SK-N-SH (cell line): Measurements from ENCODE around the gene PDE8A. TPM values are rescaled to one million over a fixed set of nuclear protein-coding genes. Genes with fewer than 3 reads are reported as not detected.

Experiments
- CTCF ChIA-PET: fragments of 300-600, 350-600 bp; formaldehyde crosslinking; extraction: SDS; loops from one replicate; lab custom pipeline; 2021; lab: Yijun Ruan, JAX
- POLR2A ChIA-PET: fragments of 350-600 bp; sonication (Branson Sonifier 250); formaldehyde crosslinking; extraction: SDS; loops from one replicate; lab custom pipeline; 2020; ENCODE audit warnings: antibody characterized with exemption, inconsistent platforms; lab: Yijun Ruan, JAX
- DNase-seq: peaks from one replicate; pipeline ENCODE4 v3.0.0; 2012
- H2AFZ ChIP-seq: fragments of 200-600 bp; sonication (generic); 2 replicates; pipeline ENCODE4 v1.8.1; 2016; ENCODE audit warnings: antibody characterized with exemption, mild to moderate bottlenecking, low read depth
- H3F3A ChIP-seq: fragments of 200-600 bp; sonication (generic); replicated peaks from 2 replicates; pipeline ENCODE3; 2016; ENCODE audit warnings: antibody characterized with exemption, mild to moderate bottlenecking; ENCODE audit not compliant: insufficient read depth
- H3K27ac ChIP-seq, 2 experiments: fragments of 200-500 bp in 1 of 2; fragments of 200-600 bp in 1 of 2; sonication (Bioruptor generic) in 1 of 2; sonication (generic), shearing (Covaris generic) in 1 of 2; 2 replicates each; pipeline versions ENCODE4 v1.5.1 to v1.6.1; 2014 to 2016; ENCODE audit warnings: low read depth in 2 of 2, inconsistent platforms in 1 of 2, low read length in 1 of 2, mild to moderate bottlenecking in 1 of 2, mixed read lengths in 1 of 2
- H3K27me3 ChIP-seq: fragments of 200-600 bp; sonication (generic), shearing (Covaris generic); 2 replicates; pipeline ENCODE4 v1.6.1; 2016; ENCODE audit warnings: mixed run types; ENCODE audit not compliant: insufficient read depth
- H3K36me3 ChIP-seq, 2 experiments: fragments of 200-500 bp in 1 of 2; fragments of 200-600 bp in 1 of 2; sonication (Bioruptor generic) in 1 of 2; sonication (generic) in 1 of 2; replicated peaks in 1 of 2; 2 replicates each; pipeline versions ENCODE3 to v1.5.1; 2014 to 2016; ENCODE audit warnings: low read length in 1 of 2, mild to moderate bottlenecking in 1 of 2; ENCODE audit not compliant: insufficient read depth in 2 of 2, control insufficient read depth in 1 of 2
- H3K4me1 ChIP-seq, 2 experiments: fragments of 200-500 bp in 1 of 2; fragments of 200-600 bp in 1 of 2; sonication (Bioruptor generic) in 1 of 2; sonication (generic), shearing (Covaris generic) in 1 of 2; 2 replicates each; pipeline versions ENCODE4 v1.5.1 to v1.6.1; 2014 to 2016; ENCODE audit warnings: low read depth in 1 of 2, low read length in 1 of 2, mixed run types in 1 of 2; ENCODE audit not compliant: insufficient read depth in 2 of 2, control insufficient read depth in 1 of 2
- H3K4me2 ChIP-seq: fragments of 200-600 bp; sonication (generic), shearing (Covaris generic); 2 replicates; pipeline ENCODE4 v1.6.1; 2017; ENCODE audit warnings: mixed run types
- H3K4me3 ChIP-seq, 2 experiments: fragments of 200-500 bp in 1 of 2; fragments of 200-600 bp in 1 of 2; sonication (Bioruptor generic) in 1 of 2; sonication (generic), shearing (Covaris generic) in 1 of 2; 2 replicates each; pipeline versions ENCODE4 v1.5.1 to v1.8.1; 2014 to 2016; ENCODE audit warnings: low read depth in 2 of 2, inconsistent platforms in 1 of 2, low read length in 1 of 2, mild to moderate bottlenecking in 1 of 2, mixed read lengths in 1 of 2, moderate library complexity in 1 of 2
- H3K79me2 ChIP-seq: fragments of 200-600 bp; sonication (generic); 2 replicates; pipeline ENCODE4 v1.8.1; 2017; ENCODE audit warnings: mild to moderate bottlenecking; ENCODE audit not compliant: insufficient read depth
- H3K9ac ChIP-seq: fragments of 200-600 bp; sonication (generic); 2 replicates; pipeline ENCODE4 v1.6.1; 2017; ENCODE audit warnings: mixed run types
- H3K9me2 ChIP-seq: fragments of 200-600 bp; sonication (generic); 2 replicates; pipeline ENCODE4 v1.6.1; 2017; ENCODE audit warnings: mixed run types
- H3K9me3 ChIP-seq: fragments of 200-600 bp; sonication (generic); 2 replicates; pipeline ENCODE4 v1.6.1; 2017; ENCODE audit warnings: mixed run types, mild to moderate bottlenecking, moderate library complexity
- H4K20me1 ChIP-seq: fragments of 200-600 bp; sonication (generic); 2 replicates; pipeline ENCODE4 v1.6.1; 2017; ENCODE audit warnings: mild to moderate bottlenecking, mixed run types; ENCODE audit not compliant: insufficient read depth
- FOSL2 ChIP-seq: IDR thresholded peaks from 2 replicates; pipeline ENCODE4 v1.4.0; 2012; ENCODE audit warnings: low read depth, mild to moderate bottlenecking, moderate library complexity, borderline replicate concordance
- GABPA ChIP-seq: IDR thresholded peaks from 2 replicates; pipeline ENCODE4 v1.4.0; 2012; ENCODE audit warnings: low read depth, mild to moderate bottlenecking
- JUND ChIP-seq: IDR thresholded peaks from 2 replicates; pipeline ENCODE4 v1.4.0; 2012
- MEF2A ChIP-seq: IDR thresholded peaks from 2 replicates; pipeline ENCODE4 v1.4.0; 2012; ENCODE audit warnings: low read depth, borderline replicate concordance
- NRF1 ChIP-seq: IDR thresholded peaks from 2 replicates; pipeline ENCODE4 v1.6.1; 2012; ENCODE audit warnings: low read depth, mild to moderate bottlenecking, low read length
- POLR2AphosphoS5 ChIP-seq: IDR thresholded peaks from 2 replicates; pipeline ENCODE4 v1.6.1; 2012; ENCODE audit warnings: low read depth, low read length
- RCOR1 ChIP-seq: fragments of 150-350 bp; IDR thresholded peaks from 2 replicates; pipeline ENCODE4 v1.6.1; 2017; ENCODE audit warnings: antibody characterized with exemption, low read length
- RXRA ChIP-seq: IDR thresholded peaks from 2 replicates; pipeline ENCODE4 v1.4.0; 2012; ENCODE audit warnings: low read depth, mild to moderate bottlenecking, borderline replicate concordance
- SMC3 ChIP-seq: IDR thresholded peaks from 2 replicates; pipeline ENCODE4 v1.6.1; 2012; ENCODE audit warnings: low read depth, low read length, improper control_type of control experiment
- TAF1 ChIP-seq: IDR thresholded peaks from 2 replicates; pipeline ENCODE4 v1.6.1; 2012; ENCODE audit warnings: low read depth, mild to moderate bottlenecking, low read length, moderate library complexity, borderline replicate concordance
- TCF12 ChIP-seq: IDR thresholded peaks from 2 replicates; pipeline ENCODE4 v1.4.0; 2012
- YY1 ChIP-seq: IDR thresholded peaks from 2 replicates; pipeline ENCODE4 v1.4.0; 2012; ENCODE audit warnings: low read depth, mild to moderate bottlenecking
- WGBS: methylation state at CpG from one replicate; pipeline ENCODE4 v1.1.6; 2017; ENCODE audit warnings: low lambda C conversion rate; 5-methylcytosine and 5-hydroxymethylcytosine counted together
- polyA plus RNA-seq, 3 experiments: library from polyadenylated mRNA; depleted of rRNA; stranded (reverse); fragments of >200 nt; gene quantifications; 2 replicates each; pipeline ENCODE4 v1.2.3, GENCODE V29; 2012
- TF ChIP-seq, protein P1 (sequence below): fragments of 150-350 bp; IDR thresholded peaks from 2 replicates; pipeline ENCODE4 v1.6.1; 2017; ENCODE audit warnings: antibody characterized with exemption, low read length, low read depth, borderline replicate concordance
- TF ChIP-seq, protein P2 (sequence below): fragments of 150-350 bp; IDR thresholded peaks from 2 replicates; pipeline ENCODE4 v1.6.1; 2016; ENCODE audit warnings: mild to moderate bottlenecking, low read depth, low read length
- TF ChIP-seq, protein P3 (sequence below): IDR thresholded peaks from 2 replicates; pipeline ENCODE4 v1.6.1; 2012; ENCODE audit warnings: mild to moderate bottlenecking, low read depth, low read length, moderate library complexity
- TF ChIP-seq, protein P4 (sequence below): IDR thresholded peaks from 2 replicates; pipeline ENCODE4 v1.4.0; 2012; ENCODE audit warnings: low read depth, borderline replicate concordance

Gene PDE8A
- polyA plus RNA-seq, 1 of the 3 experiments (the other 2 are of a cell fraction): 13.4 TPM

DNA sequence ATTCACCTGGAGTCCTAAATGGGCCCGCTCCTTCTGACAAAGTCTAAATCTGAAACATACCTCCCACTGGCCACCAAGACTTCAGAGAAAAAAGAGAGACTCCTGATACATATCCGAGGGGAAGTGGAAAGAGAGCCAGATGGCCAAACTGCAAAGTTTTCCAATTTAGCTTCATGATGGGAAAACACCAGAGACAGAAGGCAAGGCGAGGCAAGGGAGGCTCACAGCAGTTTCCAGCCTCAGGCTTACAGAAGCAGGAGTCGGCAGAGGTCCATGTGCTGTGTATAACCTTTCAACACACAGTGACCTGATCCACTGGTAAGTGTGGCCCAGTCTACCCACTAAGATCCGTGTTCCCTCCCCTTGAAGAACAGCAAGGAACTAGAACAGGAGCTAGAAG lies 29.9 kb upstream of the PDE8A start:
- WGBS: 89% methylated on average over 5 of the region's 5 CpGs
- no peaks in the 10 kb centered on the region for H3K9me3 ChIP-seq
- H3K4me1 ChIP-seq: peaks cover 4 to 13% of the 10 kb centered on the region in 2 experiments; a peak in 3 of 4 replicates
- H3K27ac ChIP-seq: no peak overlapping the region
- H3F3A ChIP-seq: peaks cover 23% of the 10 kb centered on the region
- no peaks in the 10 kb centered on the region for H3K79me2 ChIP-seq
- H3K4me3 ChIP-seq: no peak overlapping the region
- H3K4me2 ChIP-seq: no peak overlapping the region
- no peak overlapping the region for H3K9ac ChIP-seq
- no peaks in the 10 kb centered on the region for H4K20me1 ChIP-seq
- TF ChIP-seq GABPA (no peak), NRF1 (no peak), JUND (no peak), FOSL2 (no peak), TAF1 (no peak), POLR2AphosphoS5 (no peak)
- TF ChIP-seq, protein P1, sequence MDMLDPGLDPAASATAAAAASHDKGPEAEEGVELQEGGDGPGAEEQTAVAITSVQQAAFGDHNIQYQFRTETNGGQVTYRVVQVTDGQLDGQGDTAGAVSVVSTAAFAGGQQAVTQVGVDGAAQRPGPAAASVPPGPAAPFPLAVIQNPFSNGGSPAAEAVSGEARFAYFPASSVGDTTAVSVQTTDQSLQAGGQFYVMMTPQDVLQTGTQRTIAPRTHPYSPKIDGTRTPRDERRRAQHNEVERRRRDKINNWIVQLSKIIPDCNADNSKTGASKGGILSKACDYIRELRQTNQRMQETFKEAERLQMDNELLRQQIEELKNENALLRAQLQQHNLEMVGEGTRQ: no peak
- TF ChIP-seq, protein P2, sequence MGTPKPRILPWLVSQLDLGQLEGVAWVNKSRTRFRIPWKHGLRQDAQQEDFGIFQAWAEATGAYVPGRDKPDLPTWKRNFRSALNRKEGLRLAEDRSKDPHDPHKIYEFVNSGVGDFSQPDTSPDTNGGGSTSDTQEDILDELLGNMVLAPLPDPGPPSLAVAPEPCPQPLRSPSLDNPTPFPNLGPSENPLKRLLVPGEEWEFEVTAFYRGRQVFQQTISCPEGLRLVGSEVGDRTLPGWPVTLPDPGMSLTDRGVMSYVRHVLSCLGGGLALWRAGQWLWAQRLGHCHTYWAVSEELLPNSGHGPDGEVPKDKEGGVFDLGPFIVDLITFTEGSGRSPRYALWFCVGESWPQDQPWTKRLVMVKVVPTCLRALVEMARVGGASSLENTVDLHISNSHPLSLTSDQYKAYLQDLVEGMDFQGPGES: no peak
- TF ChIP-seq, all 33 proteins: peak for 0
- Histone ChIP-seq H3K9me2 (no peaks in the 10 kb centered on the region), H2AFZ (no peak overlapping the region), H3K36me3 (no peaks in the 10 kb centered on the region), H3K27me3 (no peaks in the 10 kb centered on the region)
- POLR2A ChIA-PET: no interaction called here
- CTCF ChIA-PET: interaction anchor here (1.0 to 1.4 kb wide), 2 partner anchors 23 to 92 kb away, joined by 3 to 5 read pairs; no protein-coding TSS in a partner anchor
- DNase-seq: no peak

DNA sequence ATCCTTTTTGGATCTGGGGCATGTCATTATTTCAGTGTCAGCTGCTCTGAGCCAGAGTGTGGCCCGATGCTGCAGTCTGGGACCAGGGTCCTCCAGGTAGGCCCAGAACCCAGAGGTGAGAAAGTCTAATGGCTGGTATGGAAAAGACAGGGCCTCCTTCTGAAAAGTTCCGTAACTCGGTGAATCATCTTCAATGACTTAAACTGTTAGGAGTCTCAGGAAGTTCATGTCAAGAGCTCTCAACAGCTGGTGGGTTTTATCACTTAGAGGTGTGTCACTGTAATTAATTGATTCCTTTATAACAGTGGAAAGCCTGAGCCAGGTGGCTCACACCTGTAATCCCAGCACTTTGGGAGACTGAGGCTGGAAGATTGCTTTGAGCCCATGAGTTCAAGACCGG lies 28.5 kb upstream of the PDE8A start:
- no peaks in the 10 kb centered on the region for H3K9me3 ChIP-seq
- H3K27ac ChIP-seq: no peak overlapping the region
- H3K27me3 ChIP-seq: no peaks in the 10 kb centered on the region
- TF ChIP-seq TCF12 (peak; percentile 29), RXRA (no peak)
- WGBS: 92% methylated on average over 4 of the region's 4 CpGs
- H4K20me1 ChIP-seq: no peaks in the 10 kb centered on the region
- H3F3A ChIP-seq: peaks cover 13% of the 10 kb centered on the region
- ChIA-PET CTCF (interaction anchor here (0.9 to 3.4 kb wide), 8 partner anchors 25 to 366 kb away, joined by 3 to 49 read pairs (median 4); partner anchors contain the start of gene PDE8A), POLR2A (no interaction called here)
- no peak overlapping the region for H2AFZ ChIP-seq
- DNase-seq: no peak
- H3K9me2 ChIP-seq: no peaks in the 10 kb centered on the region
- peaks cover 4 to 13% of the 10 kb centered on the region in 2 experiments; a peak in 3 of 4 replicates for H3K4me1 ChIP-seq
- no peaks in the 10 kb centered on the region for H3K36me3 ChIP-seq
- H3K9ac ChIP-seq: no peak overlapping the region
- H3K4me3 ChIP-seq: no peak overlapping the region
- no peak overlapping the region for H3K4me2 ChIP-seq
- no peaks in the 10 kb centered on the region for H3K79me2 ChIP-seq

DNA sequence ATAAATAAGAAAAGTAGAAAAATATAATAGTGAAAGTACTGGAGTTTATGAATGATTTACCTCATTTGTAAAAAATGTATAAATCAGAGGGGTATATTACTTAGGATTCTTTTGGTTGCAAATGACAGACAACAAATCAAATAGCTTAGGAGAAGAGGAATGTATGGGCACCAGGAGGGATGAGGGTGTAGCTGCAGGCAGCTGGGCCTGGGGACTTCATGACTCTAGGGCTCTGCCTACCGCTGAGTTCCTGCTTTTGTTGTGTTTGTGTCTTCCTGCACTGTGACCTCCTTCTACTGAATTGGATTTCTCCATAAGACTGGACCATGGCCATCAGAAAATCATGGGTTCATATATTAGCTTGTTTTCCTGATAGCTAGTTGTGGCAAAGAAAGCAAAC lies 27.9 kb upstream of the PDE8A start:
- 80% methylated on average over 1 of the region's 1 CpG for WGBS
- no peak overlapping the region for H3K9ac ChIP-seq
- ChIA-PET CTCF (interaction anchor here (1.1 to 3.4 kb wide), 7 partner anchors 26 to 366 kb away, joined by 3 to 49 read pairs (median 4); partner anchors contain the start of gene PDE8A), POLR2A (no interaction called here)
- no peaks in the 10 kb centered on the region for H3K27me3 ChIP-seq
- no peaks in the 10 kb centered on the region for H3K79me2 ChIP-seq
- no peaks in the 10 kb centered on the region for H3K36me3 ChIP-seq
- no peak overlapping the region for H3K27ac ChIP-seq
- H3K9me3 ChIP-seq: no peaks in the 10 kb centered on the region
- no peak overlapping the region for H3K4me3 ChIP-seq
- no peaks in the 10 kb centered on the region for H3K9me2 ChIP-seq
- H3K4me1 ChIP-seq: peaks cover 4 to 11% of the 10 kb centered on the region in 2 experiments; a peak in 3 of 4 replicates
- peaks cover 8% of the 10 kb centered on the region for H3F3A ChIP-seq
- no peak overlapping the region for H2AFZ ChIP-seq
- H4K20me1 ChIP-seq: no peaks in the 10 kb centered on the region
- no peak overlapping the region for H3K4me2 ChIP-seq
- DNase-seq: no peak
- TF ChIP-seq, protein P3, sequence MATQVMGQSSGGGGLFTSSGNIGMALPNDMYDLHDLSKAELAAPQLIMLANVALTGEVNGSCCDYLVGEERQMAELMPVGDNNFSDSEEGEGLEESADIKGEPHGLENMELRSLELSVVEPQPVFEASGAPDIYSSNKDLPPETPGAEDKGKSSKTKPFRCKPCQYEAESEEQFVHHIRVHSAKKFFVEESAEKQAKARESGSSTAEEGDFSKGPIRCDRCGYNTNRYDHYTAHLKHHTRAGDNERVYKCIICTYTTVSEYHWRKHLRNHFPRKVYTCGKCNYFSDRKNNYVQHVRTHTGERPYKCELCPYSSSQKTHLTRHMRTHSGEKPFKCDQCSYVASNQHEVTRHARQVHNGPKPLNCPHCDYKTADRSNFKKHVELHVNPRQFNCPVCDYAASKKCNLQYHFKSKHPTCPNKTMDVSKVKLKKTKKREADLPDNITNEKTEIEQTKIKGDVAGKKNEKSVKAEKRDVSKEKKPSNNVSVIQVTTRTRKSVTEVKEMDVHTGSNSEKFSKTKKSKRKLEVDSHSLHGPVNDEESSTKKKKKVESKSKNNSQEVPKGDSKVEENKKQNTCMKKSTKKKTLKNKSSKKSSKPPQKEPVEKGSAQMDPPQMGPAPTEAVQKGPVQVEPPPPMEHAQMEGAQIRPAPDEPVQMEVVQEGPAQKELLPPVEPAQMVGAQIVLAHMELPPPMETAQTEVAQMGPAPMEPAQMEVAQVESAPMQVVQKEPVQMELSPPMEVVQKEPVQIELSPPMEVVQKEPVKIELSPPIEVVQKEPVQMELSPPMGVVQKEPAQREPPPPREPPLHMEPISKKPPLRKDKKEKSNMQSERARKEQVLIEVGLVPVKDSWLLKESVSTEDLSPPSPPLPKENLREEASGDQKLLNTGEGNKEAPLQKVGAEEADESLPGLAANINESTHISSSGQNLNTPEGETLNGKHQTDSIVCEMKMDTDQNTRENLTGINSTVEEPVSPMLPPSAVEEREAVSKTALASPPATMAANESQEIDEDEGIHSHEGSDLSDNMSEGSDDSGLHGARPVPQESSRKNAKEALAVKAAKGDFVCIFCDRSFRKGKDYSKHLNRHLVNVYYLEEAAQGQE: no peak
- TF ChIP-seq RCOR1 (no peak), MEF2A (no peak), JUND (no peak), GABPA (no peak), RXRA (no peak), SMC3 (no peak), YY1 (no peak)
- TF ChIP-seq, protein P4, sequence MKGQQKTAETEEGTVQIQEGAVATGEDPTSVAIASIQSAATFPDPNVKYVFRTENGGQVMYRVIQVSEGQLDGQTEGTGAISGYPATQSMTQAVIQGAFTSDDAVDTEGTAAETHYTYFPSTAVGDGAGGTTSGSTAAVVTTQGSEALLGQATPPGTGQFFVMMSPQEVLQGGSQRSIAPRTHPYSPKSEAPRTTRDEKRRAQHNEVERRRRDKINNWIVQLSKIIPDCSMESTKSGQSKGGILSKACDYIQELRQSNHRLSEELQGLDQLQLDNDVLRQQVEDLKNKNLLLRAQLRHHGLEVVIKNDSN: no peak
